ENCODE measurements around the gene CCSER2.
A peak's percentile ranks its signal among the peaks of the same experiment; 100 is the strongest.
"Not testable (repeated sequence)": the region's sequence is repeated elsewhere in the genome, so short reads cannot be mapped to it uniquely, and the experiment has no call there.

Gene CCSER2

GRCh38 chr10:84524435-84524834, 196.0 kb downstream of the CCSER2 start:
- DNase-seq = no peak

DNA sequence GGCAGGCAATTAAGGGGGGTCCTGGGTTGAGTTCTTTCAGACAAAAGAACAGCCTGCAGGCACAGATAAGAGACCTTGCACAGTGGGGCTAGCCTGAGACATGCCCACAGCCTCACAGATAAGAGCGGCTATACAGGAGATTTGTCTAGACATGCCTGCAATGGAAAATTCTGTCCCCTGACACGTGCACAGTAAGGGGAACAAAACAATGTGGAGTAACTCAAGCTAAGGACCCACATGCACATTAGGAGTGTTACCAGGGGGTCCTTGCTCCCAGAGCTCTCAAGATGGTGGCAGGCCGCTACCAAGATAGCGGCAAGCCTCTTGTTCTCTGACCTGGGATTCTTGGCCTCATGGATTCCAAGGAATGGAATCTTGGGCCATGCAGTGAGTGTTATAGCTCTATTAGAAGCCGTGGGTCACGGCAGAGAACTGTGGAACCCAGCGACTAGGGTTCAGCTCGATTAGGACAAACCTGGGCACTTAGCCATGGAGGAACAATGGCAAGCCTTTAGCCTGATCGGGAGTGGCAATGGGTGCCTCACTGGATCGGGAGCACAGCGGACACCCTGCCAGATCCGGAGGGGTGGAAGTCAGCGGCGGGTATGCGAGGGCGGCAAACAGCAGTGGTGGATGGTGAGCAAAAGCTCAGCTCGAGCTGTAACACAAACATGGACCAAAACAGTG, 196.9 kb downstream of the CCSER2 start:
- no peak for DNase-seq

DNA sequence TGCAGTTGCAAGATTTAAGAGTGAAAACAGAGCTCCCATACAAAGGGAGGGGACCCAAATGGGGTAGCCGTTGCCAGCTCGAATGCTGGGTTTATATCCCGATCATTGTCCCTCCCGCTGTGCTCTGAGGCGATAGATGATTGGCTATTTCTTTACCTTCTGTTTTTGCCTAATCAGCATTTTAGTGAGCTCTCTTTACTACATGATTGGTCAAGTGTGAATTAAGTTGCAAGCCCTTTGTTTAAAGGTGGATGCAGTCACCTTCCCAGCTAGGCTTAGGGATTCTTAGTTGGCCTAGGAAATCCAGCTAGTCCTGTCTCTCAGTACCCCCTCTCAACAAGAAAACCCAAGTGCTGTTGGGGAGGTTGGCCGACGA, 197.4 kb downstream of the CCSER2 start:
- not testable (repeated sequence) for DNase-seq

- DNase-seq = not testable (repeated sequence)
These were observed 199.0 kb downstream of the CCSER2 start for GRCh38 chr10:84527386-84527785.

DNA sequence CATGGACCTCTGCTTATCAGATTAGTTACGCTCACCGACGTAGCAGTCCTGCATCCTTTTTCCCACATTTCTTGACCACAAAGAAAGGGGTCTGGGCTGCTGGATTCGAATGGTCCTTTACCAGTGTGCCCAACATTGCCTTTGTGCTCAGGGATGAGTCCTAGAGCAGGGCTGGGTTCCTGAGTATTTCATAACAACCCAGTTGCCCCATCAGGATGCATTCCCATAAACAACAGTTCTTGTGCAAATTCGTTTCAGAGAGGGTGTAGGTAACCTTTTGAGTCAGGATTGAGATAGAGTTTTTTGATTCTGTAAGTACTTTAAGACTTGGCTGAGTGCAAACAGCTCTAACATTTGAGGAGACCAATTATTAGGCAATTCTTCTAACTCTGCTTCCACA, 200.1 kb downstream of the CCSER2 start:
- not testable (repeated sequence) for DNase-seq

- no peak for DNase-seq
These were observed 202.4 kb downstream of the CCSER2 start for GRCh38 chr10:84530724-84531325.

GRCh38 chr10:84531396-84531795, 203.0 kb downstream of the CCSER2 start:
- DNase-seq = no peak

- no peak for DNase-seq
These were observed 205.8 kb downstream of the CCSER2 start for GRCh38 chr10:84534168-84534567.

GRCh38 chr10:84537447-84537931, 209.1 kb downstream of the CCSER2 start:
- peak; percentile 15 for DNase-seq

DNA sequence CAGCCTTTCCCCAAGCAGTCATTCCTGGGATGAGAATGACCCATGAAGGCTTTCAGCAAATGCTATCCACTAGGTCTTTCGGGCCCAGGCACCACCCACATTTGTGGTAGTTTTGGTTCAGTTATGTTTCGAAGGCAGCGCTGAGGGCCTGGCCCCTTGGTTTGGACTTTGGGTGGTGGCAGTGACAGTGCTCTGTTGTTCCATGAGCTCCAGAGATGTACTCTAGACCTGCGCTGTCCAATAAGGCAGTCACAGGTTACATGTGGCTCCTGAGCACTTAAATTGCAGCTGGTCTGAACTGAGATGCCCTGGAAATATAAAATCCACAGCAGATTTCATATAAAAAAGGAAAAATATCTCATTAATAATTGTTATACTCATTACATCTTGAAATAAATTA, 209.6 kb downstream of the CCSER2 start:
- DNase-seq = no peak

- DNase-seq = no peak
These were observed 210.8 kb downstream of the CCSER2 start for GRCh38 chr10:84539216-84539615.

GRCh38 chr10:84540022-84540616, 211.7 kb downstream of the CCSER2 start:
- no peak for DNase-seq

GRCh38 chr10:84540617-84541288, 212.4 kb downstream of the CCSER2 start:
- DNase-seq = no peak

DNA sequence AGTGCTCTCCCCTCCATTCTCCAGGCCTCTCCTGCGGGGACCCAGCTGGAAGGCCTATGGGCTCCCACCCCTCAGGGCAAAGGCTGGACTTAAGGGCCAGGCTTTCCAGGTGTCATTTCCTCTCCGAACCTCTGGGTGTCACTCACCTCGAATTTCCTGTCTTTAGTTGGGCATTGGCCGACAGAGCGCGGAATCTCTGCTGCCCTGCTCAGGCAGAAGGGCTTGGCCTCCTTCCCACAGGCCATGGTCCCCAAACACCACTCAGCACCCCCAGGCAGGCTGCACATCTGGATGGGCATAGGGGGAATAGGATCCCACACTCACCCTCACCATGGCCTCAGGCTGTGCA, 212.9 kb downstream of the CCSER2 start:
- DNase-seq = no peak

DNA sequence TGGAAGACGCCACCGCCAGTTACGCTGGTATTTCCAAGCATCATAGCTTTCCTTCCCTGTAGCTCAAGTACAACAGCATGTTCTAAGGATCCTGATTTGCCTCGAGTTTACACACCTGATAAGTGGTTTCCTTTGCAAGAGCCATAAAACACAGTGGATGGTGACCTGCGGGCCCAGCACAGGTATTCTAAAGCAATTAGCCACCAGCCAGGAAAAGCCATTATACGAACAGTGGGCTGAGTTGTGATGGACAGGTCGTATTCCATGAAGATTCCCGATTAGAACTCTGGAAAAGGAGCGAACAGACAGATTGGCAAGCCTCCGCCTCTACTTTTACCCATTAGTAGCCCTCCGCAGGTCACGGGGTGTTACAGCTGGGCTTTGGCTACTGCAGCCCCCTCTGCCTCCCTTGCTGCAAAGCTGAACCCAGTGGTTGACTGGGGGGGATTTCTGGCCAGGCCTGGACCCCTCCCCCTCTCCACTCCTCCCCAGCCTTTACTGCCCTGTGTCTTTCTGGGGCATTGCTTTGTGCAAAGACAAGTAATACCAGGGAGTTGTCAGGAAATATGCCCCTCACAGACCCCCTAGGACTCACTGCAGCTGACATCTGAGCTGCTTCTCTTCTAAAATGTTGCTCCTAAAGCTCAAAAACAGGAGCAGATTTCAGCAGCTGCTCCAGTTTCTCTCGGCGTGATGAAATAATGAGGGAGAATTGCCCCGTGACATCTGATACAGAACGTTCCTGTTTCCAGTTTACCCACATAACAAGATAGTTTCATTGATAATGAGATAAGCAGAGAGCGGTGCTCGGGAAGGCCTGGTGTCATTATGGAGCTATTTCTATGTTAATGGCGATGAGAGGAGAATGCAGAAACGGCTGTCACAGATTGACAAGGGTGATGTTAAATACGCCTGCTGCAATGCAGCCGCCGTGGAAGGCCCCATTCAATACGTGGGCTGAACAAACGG, 214.4 kb downstream of the CCSER2 start:
- DNase-seq = no peak

DNA sequence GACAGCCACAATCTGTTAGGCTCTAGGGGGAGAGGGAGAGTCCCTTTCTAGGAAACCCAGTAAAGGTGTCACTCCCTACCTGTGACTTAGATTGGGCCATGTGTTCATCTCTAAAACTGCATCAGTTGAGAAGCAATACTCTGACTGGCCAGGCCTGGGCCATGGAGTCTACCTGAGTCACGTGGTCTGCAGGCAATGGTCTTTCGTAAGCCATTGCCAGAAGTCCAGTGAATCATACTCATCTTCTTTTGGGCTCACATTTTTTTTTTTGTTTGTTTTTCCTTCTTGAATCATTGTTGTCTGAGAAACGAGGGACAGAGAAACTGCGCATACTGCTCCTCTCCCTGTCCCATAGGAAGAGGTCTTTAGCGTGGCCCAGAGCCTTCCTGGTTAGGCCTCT, 215.6 kb downstream of the CCSER2 start:
- no peak for DNase-seq

DNA sequence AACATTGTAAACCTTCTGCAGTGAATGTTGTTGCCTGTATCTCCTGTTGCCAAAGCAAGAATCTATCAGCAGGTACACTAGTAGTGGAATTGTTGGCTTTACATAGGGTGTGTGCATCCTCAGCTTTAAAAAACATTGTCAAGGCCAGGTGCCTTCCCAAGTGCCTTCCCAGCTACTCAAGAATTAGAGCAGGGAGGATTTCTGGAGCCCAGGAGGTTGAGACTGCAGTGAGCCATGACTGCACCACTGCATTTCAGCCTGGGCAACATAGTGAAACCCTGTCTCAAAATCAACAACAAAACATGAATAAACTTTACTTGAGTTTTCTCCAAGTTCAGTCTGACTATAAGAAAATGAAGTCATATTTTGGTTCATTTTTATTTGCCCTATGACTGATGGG, 217.3 kb downstream of the CCSER2 start:
- DNase-seq = no peak

- no peak for DNase-seq
These were observed 218.2 kb downstream of the CCSER2 start for GRCh38 chr10:84546609-84547008.

DNA sequence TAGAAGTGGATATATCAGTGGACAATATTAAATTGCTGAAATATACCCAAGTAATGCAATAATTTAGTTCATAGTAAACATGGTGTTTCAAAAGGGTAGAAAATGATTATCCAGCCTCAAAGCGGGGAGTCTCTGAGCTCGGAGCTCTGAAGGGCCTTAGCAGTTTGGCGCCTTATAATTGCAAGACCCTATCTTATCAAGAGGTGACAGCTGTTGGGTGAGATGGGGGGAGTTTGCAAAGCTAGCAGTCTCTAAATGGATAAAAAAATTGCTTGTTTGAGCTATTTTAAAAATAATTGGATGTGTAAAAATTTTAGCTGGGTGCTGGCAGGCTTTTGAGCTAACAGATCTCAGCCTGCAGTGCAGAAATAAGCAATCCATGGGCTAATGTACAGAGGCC, 219.2 kb downstream of the CCSER2 start:
- DNase-seq = no peak

- DNase-seq = no peak
These were observed 220.5 kb downstream of the CCSER2 start for GRCh38 chr10:84548869-84549268.

DNA sequence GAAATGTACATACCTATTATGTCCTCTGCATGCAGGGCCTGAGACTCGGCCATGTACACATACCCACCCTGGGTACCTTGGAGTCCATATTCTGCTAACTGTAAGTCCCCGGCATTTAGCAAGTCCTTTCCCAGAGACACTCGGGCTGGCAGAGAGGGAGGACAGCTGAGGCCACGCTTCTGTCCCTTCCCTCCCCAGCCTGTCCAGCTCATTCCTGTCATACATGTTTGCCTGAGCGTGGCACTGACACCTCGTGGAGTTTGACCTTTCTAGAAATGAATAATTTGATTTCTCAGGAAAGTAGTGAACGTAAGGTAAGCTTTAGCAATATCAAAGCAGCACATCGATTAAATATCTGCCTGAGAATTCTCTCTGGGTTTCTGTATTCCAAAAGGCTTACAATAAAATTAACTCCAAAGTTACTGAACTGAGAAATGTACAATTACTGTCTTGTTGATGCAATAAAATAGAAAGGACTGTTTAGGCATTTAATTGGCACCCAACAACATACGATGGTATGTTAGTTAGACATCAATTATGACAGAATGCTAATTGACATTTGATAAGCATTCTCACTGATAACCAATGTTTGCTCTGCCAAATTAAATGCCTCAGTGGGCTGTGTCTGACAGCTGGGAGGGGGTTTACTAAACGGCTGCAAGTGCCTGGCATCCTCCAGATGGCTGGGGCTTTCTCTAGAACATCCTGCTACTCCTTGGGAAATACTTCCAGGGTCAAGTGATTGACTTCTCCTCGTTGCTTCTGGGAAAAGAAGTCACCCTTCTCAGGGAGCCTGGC, 221.2 kb downstream of the CCSER2 start:
- DNase-seq = no peak

Measured in NCI-H1417 treated with DMSO at 0.1 percent for 48 hours (cell line).